ENCODE data around the gene TRMT10B.

Gene TRMT10B

GRCh38 chr9:37753489-37754190 lies at the start of gene TRMT10B:
Gene TRMT10B, plus strand, starts transcription at chr9:37753805. Its CDS starts 8,127 bp downstream, at chr9:37761932.
- peak; percentile 52 to 65 for DNase-seq (ENCODE audit: low read depth in 2 of 2)

- DNase-seq (ENCODE audit: low read depth in 2 of 2) = no peak
Measured at GRCh38 chr9:37705787-37706186, 47.8 kb upstream of the TRMT10B start.

- DNase-seq (ENCODE audit: low read depth in 2 of 2) = no peak
Measured at GRCh38 chr9:37706290-37706689, 47.3 kb upstream of the TRMT10B start.

- DNase-seq (ENCODE audit: low read depth in 2 of 2) = no peak
Measured at GRCh38 chr9:37707748-37708147, 45.9 kb upstream of the TRMT10B start.

- no peak for DNase-seq (ENCODE audit: low read depth in 2 of 2)
Measured at GRCh38 chr9:37710046-37710445, 43.6 kb upstream of the TRMT10B start.

GRCh38 chr9:37715260-37715659 lies 38.3 kb upstream of the TRMT10B start:
- DNase-seq (ENCODE audit: low read depth in 2 of 2) = no peak

- no peak for DNase-seq (ENCODE audit: low read depth in 2 of 2)
Measured at GRCh38 chr9:37715991-37716505, 37.6 kb upstream of the TRMT10B start.

GRCh38 chr9:37719526-37719925 lies 34.1 kb upstream of the TRMT10B start:
- no peak for DNase-seq (ENCODE audit: low read depth in 2 of 2)

GRCh38 chr9:37727013-37727412 lies 26.6 kb upstream of the TRMT10B start:
- DNase-seq (ENCODE audit: low read depth in 2 of 2) = no peak

- DNase-seq (ENCODE audit: low read depth in 2 of 2) = no peak
Measured at GRCh38 chr9:37729499-37729898, 24.1 kb upstream of the TRMT10B start.

GRCh38 chr9:37730256-37730655 lies 23.3 kb upstream of the TRMT10B start:
- no peak for DNase-seq (ENCODE audit: low read depth in 2 of 2)

GRCh38 chr9:37730839-37731238 lies 22.8 kb upstream of the TRMT10B start:
- DNase-seq (ENCODE audit: low read depth in 2 of 2) = no peak

- DNase-seq (ENCODE audit: low read depth in 2 of 2) = no peak
Measured at GRCh38 chr9:37732086-37732741, 21.4 kb upstream of the TRMT10B start.

- no peak for DNase-seq (ENCODE audit: low read depth in 2 of 2)
Measured at GRCh38 chr9:37732952-37733351, 20.7 kb upstream of the TRMT10B start.

GRCh38 chr9:37739222-37739621 lies 14.4 kb upstream of the TRMT10B start:
- DNase-seq (ENCODE audit: low read depth in 2 of 2) = no peak

GRCh38 chr9:37740128-37740527 lies 13.5 kb upstream of the TRMT10B start:
- DNase-seq (ENCODE audit: low read depth in 2 of 2) = no peak

GRCh38 chr9:37740631-37741328 lies 12.8 kb upstream of the TRMT10B start:
- DNase-seq (ENCODE audit: low read depth in 2 of 2) = no peak

- no peak for DNase-seq (ENCODE audit: low read depth in 2 of 2)
Measured at GRCh38 chr9:37745970-37746369, 7.6 kb upstream of the TRMT10B start.

GRCh38 chr9:37746448-37747270 lies 6.9 kb upstream of the TRMT10B start:
- DNase-seq (ENCODE audit: low read depth in 2 of 2) = no peak

GRCh38 chr9:37747271-37747753 lies 6.3 kb upstream of the TRMT10B start:
- peak in 1 of 2 donors; percentile 50 for DNase-seq (ENCODE audit: low read depth in 2 of 2)

- DNase-seq (ENCODE audit: low read depth in 2 of 2) = no peak
Measured at GRCh38 chr9:37749129-37749528, 4.5 kb upstream of the TRMT10B start.

GRCh38 chr9:37751186-37751585 lies 2.4 kb upstream of the TRMT10B start:
- DNase-seq (ENCODE audit: low read depth in 2 of 2) = no peak
